GM23338 (cell line): ENCODE results near the gene BICDL2.

Experiments
- CTCF ChIP-seq, 2 experiments: fragments of 200-600 bp in 1 of 2; sonication (generic) in 1 of 2; conservative IDR thresholded peaks; 2 replicates each; pipeline versions ENCODE4 v1.5.1 to v1.6.1; 2016 to 2017; ENCODE audit warnings: antibody characterized with exemption in 2 of 2, low read depth in 2 of 2, mild to moderate bottlenecking in 2 of 2, moderate library complexity in 1 of 2
- EZH2 ChIP-seq: fragments of 200-600 bp; sonication (generic); IDR thresholded peaks from one replicate; pipeline ENCODE4 v1.8.0; 2017; ENCODE audit warnings: antibody characterized with exemption, mild to moderate bottlenecking, low read depth; ENCODE audit not compliant: unreplicated experiment
- EZH2phosphoT487 ChIP-seq: fragments of 200-600 bp; sonication (generic); IDR thresholded peaks from one replicate; pipeline ENCODE4 v1.8.1; 2018; ENCODE audit warnings: antibody characterized with exemption; ENCODE audit not compliant: unreplicated experiment
- NANOG ChIP-seq: IDR thresholded peaks from 2 replicates; pipeline ENCODE4 v1.6.1; 2016; ENCODE audit warnings: antibody characterized with exemption, borderline replicate concordance
- POLR2AphosphoS5 ChIP-seq: IDR thresholded peaks from 2 replicates; pipeline ENCODE4 v1.6.1; 2016; ENCODE audit warnings: antibody characterized with exemption, low read depth
- REST ChIP-seq: IDR thresholded peaks from one replicate; pipeline ENCODE4 v1.6.1; 2018; ENCODE audit warnings: antibody characterized with exemption; ENCODE audit not compliant: unreplicated experiment

- TF ChIP-seq NANOG (no peak), EZH2phosphoT487 (no peak), CTCF (conservative IDR thresholded peaks at IDR 0.05; ENCODE audit: low read depth in 2 of 2) (no peak), POLR2AphosphoS5 (no peak), EZH2 (no peak), REST (no peak)
These were observed 44.2 kb downstream of the BICDL2 start for GRCh38 chr16:2992383-2993081.
